ENCODE measurements around the gene IL17F. TPM values are rescaled to one million over a fixed set of nuclear protein-coding genes. Genes with fewer than 3 reads are reported as not detected.

IL17F gene
- total and polyA plus RNA-seq, 4 donors = not detected

GRCh38 chr6:52230685-52231084 is 13.6 kb downstream of the IL17F start:
- DNase-seq (ENCODE audit: low spot score) = no peak
- H3K4me3 ChIP-seq (ENCODE audit: low read depth in 1 of 3, low read length in 3 of 3) = no peak overlapping the region
- peaks cover 0 to 6% (median 2%) of the 10 kb centered on the region in 4 donors for H3K4me1 ChIP-seq (ENCODE audit: control insufficient read depth in 4 of 4, insufficient read depth in 4 of 4, low read length in 3 of 4)
- H3K27me3 ChIP-seq (ENCODE audit: control insufficient read depth in 4 of 4, insufficient read depth in 4 of 4, low read length in 3 of 4) = no peaks in the 10 kb centered on the region
- 69% methylated on average over 1 of the region's 1 CpG for WGBS
- no peaks in the 10 kb centered on the region for H3K36me3 ChIP-seq (ENCODE audit: control insufficient read depth in 4 of 4, insufficient read depth in 3 of 4, low read depth in 1 of 4, low read length in 3 of 4)
- no peaks in the 10 kb centered on the region for H3K9me3 ChIP-seq (ENCODE audit: control insufficient read depth in 4 of 4, low read length in 3 of 4)
- no peak overlapping the region for H3K9ac ChIP-seq (ENCODE audit: low read depth in 1 of 2, low read length in 2 of 2)
- no peak overlapping the region for H3K27ac ChIP-seq (ENCODE audit: low read depth in 1 of 2, low read length in 2 of 2)
- TF ChIP-seq MAX (IDR thresholded peaks at IDR 0.05) = no peak
- no peak for TF ChIP-seq YY1 (IDR thresholded peaks at IDR 0.05)
- TF ChIP-seq REST (IDR thresholded peaks at IDR 0.05) = no peak
- no peak for TF ChIP-seq NR2F2 (IDR thresholded peaks at IDR 0.05)
- TF ChIP-seq ZBTB33 (IDR thresholded peaks at IDR 0.05) = no peak
- TF ChIP-seq GABPA (IDR thresholded peaks at IDR 0.05 in 1 of 2, conservative IDR thresholded peaks at IDR 0.05 in 1 of 2) = no peak
- TF ChIP-seq TAF1 (conservative IDR thresholded peaks at IDR 0.05) = no peak

GRCh38 chr6:52227495-52227894 is 16.8 kb downstream of the IL17F start:
- Histone ChIP-seq H3K9ac (ENCODE audit: low read depth in 1 of 2, low read length in 2 of 2) (no peak overlapping the region), H3K4me3 (ENCODE audit: low read depth in 1 of 3, low read length in 3 of 3) (no peak overlapping the region)
- 80% methylated on average over 1 of the region's 1 CpG for WGBS

More at GRCh38 chr6:52227495-52227894, 16.8 kb downstream of the IL17F start:
- no peak for TF ChIP-seq FOXA1 (IDR thresholded peaks at IDR 0.05)
- TF ChIP-seq RXRA (IDR thresholded peaks at IDR 0.05) = no peak
- TF ChIP-seq SP1 (IDR thresholded peaks at IDR 0.05) = no peak
- TF ChIP-seq MAX (IDR thresholded peaks at IDR 0.05) = no peak
- no peak for TF ChIP-seq JUND (IDR thresholded peaks at IDR 0.05)
- TF ChIP-seq FOXA2 (IDR thresholded peaks at IDR 0.05) = no peak
- no peak for TF ChIP-seq ATF3 (IDR thresholded peaks at IDR 0.05)
- TF ChIP-seq HNF4A (conservative IDR thresholded peaks at IDR 0.05) = no peak
- no peak for TF ChIP-seq ZBTB33 (IDR thresholded peaks at IDR 0.05)
- TF ChIP-seq TAF1 (conservative IDR thresholded peaks at IDR 0.05) = no peak
- no peak for TF ChIP-seq REST (IDR thresholded peaks at IDR 0.05)
- TF ChIP-seq YY1 (IDR thresholded peaks at IDR 0.05) = no peak
- no peak for TF ChIP-seq CTCF (IDR thresholded peaks at IDR 0.05; ENCODE audit: low read depth, low read length, missing input control)
- no peak for TF ChIP-seq HNF4G (IDR thresholded peaks at IDR 0.05)
- TF ChIP-seq RAD21 (IDR thresholded peaks at IDR 0.05) = no peak
- Histone ChIP-seq H3K9me3 (ENCODE audit: control insufficient read depth in 4 of 4, low read length in 3 of 4) (no peaks in the 10 kb centered on the region), H3K36me3 (ENCODE audit: control insufficient read depth in 4 of 4, insufficient read depth in 3 of 4, low read depth in 1 of 4, low read length in 3 of 4) (no peaks in the 10 kb centered on the region), H3K27me3 (ENCODE audit: control insufficient read depth in 4 of 4, insufficient read depth in 4 of 4, low read length in 3 of 4) (peaks cover 0 to 8% (median 0%) of the 10 kb centered on the region in 4 donors), H3K4me1 (ENCODE audit: control insufficient read depth in 4 of 4, insufficient read depth in 4 of 4, low read length in 3 of 4) (no peaks in the 10 kb centered on the region), H3K27ac (ENCODE audit: low read depth in 1 of 2, low read length in 2 of 2) (no peak overlapping the region)
- no peak for DNase-seq (ENCODE audit: low spot score)

Measured in liver (tissue), 9 donors.